Coronary artery (tissue), 2 donors: ENCODE results near the gene TSKU.

Experiments
- DNase-seq: peaks from one replicate; pipeline ENCODE4 v3.0.0-alpha.2; 2017; ENCODE audit warnings: low spot score
- H3K27ac ChIP-seq, 2 donors: fragments of 200-600 bp; sonication (generic); one replicate each; pipeline ENCODE4 v1.5.1; 2016 to 2019
- H3K4me3 ChIP-seq: fragments of 200-600 bp; sonication (generic); 2 replicates; pipeline ENCODE4 v1.5.1; 2016; ENCODE audit warnings: mild to moderate bottlenecking, moderate library complexity
- CTCF ChIP-seq: fragments of 200-600 bp; sonication (generic); IDR thresholded peaks from one replicate; pipeline ENCODE4 v1.5.1; 2019; ENCODE audit warnings: antibody characterized with exemption

Gene TSKU

DNA sequence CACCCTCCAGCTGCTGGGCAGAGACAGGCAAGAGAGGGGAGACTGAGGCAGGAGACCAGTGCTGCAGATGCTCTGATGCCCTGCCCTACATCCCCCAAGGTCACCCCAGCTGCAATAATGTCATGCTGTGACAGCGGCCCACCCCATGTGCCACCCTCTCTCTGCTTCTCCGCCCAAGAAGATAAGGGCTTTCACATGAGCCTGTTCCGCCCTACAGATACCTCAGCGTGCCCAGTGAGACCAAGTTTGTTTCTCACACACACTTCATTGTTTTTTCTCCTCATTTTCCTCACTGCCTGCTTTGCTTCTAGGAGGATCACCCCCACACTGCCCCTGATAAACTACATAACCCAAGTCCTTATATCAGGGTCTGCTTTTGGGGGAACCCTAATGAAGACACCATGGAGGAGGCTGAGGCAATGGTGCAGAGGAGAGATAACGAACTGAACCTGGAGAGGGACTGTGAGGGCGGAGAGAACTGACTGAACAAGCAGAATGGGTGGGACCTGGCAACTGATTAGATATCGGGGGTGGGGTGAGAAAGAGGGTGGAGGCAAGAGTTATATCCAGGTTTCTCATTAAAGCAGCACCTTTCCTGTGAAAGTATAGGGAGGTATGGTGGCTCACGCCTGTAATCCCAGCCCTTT is 37.5 kb upstream of the TSKU start:
- Histone ChIP-seq H3K4me3 (no peak overlapping the region), H3K27ac (no peak overlapping the region)
- TF ChIP-seq CTCF = no peak
- DNase-seq = no peak

DNA sequence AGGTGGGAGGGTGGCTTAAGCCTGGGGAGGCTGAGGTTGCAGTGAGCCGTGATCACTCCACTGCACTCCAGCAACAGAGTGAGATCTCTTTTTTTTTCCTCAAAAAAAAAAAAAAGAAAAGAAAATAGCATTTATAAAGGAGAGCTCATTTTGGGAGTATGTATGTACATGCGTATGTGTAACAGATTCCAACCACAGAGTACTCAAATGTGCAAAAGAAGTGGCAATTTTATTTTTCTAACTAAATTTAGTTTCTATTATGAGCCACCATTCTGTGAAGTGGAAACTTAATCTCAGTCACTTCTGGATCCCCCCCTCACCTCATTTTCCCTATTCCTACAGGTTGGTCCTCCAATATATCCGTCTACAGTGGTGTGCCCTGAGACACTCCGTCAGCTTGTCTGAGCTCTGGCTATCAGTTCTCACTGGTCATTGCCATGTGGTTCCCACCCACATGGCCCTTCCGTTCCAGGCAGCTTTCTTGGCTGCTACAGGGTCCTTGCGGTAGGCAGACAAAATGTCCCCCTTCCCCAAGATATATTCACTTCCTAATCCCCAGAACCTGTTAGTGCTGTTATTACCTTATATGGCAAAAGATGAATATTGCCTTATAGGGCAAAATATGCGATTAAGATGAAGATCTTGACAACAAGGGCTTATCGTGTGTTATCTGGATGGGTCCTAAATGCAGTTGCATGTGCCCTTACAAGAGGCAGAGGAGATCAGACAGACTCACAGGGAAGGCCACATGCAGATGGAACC is 35.8 kb upstream of the TSKU start:
- peak overlapping the region; percentile 29 to 73 for H3K27ac ChIP-seq
- no peak for TF ChIP-seq CTCF
- DNase-seq = no peak
- no peak overlapping the region for H3K4me3 ChIP-seq

GRCh38 chr11:76747915-76748860 is 35.0 kb upstream of the TSKU start:
- Histone ChIP-seq H3K27ac (peak overlapping the region; percentile 29 to 73), H3K4me3 (no peak overlapping the region)
- no peak for DNase-seq
- no peak for TF ChIP-seq CTCF

GRCh38 chr11:76748948-76749347 is 34.2 kb upstream of the TSKU start:
- no peak for DNase-seq
- peak overlapping the region; percentile 29 to 73 for H3K27ac ChIP-seq
- TF ChIP-seq CTCF = no peak
- no peak overlapping the region for H3K4me3 ChIP-seq

DNA sequence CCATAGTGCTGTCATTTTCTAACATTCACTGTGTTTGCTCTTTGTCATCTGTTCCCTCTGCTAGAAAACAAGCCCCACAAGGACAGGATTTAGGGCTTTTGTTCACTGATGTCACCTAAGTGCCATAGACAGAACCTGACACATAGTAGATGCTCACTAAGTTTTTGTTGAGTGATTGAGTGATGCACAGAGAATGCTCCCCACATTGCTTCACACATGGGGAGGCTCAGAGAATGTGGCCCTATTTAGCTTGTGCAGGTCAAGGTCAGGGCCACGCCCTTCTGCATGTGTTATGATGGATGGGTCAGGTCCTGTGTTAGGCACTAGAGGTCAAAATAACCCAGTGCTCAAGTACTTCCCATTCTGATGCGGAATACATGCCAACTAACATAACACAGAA is 33.1 kb upstream of the TSKU start:
- peak overlapping the region in 1 of 2 donors; percentile 73 for H3K27ac ChIP-seq
- TF ChIP-seq CTCF = no peak
- no peak overlapping the region for H3K4me3 ChIP-seq
- DNase-seq = no peak

- no peak overlapping the region for H3K27ac ChIP-seq
- TF ChIP-seq CTCF = no peak
- DNase-seq = no peak
Measured at GRCh38 chr11:76750746-76751145, 32.4 kb upstream of the TSKU start.

More at GRCh38 chr11:76750746-76751145, 32.4 kb upstream of the TSKU start:
- no peak overlapping the region for H3K4me3 ChIP-seq
